CD4-positive, CD25-positive, alpha-beta regulatory T cell (primary cell): ENCODE results near the gene CELSR2. TPM values are rescaled to one million over a fixed set of nuclear protein-coding genes. Genes with fewer than 3 reads are reported as not detected.
"Not testable (repeated sequence)": the region's sequence is repeated elsewhere in the genome, so short reads cannot be mapped to it uniquely, and the experiment has no call there.

Source experiments
- ATAC-seq, 2 donors: fragments of 150-1000 bp; cut with Tn5 transposase; one replicate each; pipeline ENCODE4 v1.10.0; 2021; ENCODE audit warnings: low read depth in 2 of 2, moderate number of reproducible peaks in 2 of 2, moderate library complexity in 1 of 2
- DNase-seq, 3 donors: peaks; one replicate each; pipeline versions ENCODE4 v3.0.0 to v3.0.0-alpha.2; 2012 to 2022; ENCODE audit warnings: mixed read lengths in 1 of 3
- H3K27ac ChIP-seq: one replicate; pipeline ENCODE4 v1.7.0; 2013; ENCODE audit warnings: mild to moderate bottlenecking, low read length; ENCODE audit not compliant: insufficient read depth, poor library complexity, severe bottlenecking
- H3K27me3 ChIP-seq: one replicate; pipeline ENCODE4 v1.7.0; 2013; ENCODE audit warnings: low read length; ENCODE audit not compliant: control insufficient read depth, insufficient read depth
- H3K36me3 ChIP-seq: one replicate; pipeline ENCODE4 v1.7.0; 2013; ENCODE audit warnings: mild to moderate bottlenecking, low read length, moderate library complexity; ENCODE audit not compliant: control insufficient read depth, insufficient read depth
- H3K4me1 ChIP-seq: 2 replicates; pipeline ENCODE4 v1.7.0; 2013; ENCODE audit warnings: mild to moderate bottlenecking, low read length; ENCODE audit not compliant: insufficient read depth, control insufficient read depth, poor library complexity, severe bottlenecking
- H3K4me3 ChIP-seq: one replicate; pipeline ENCODE4 v1.7.0; 2013; ENCODE audit warnings: low read depth, mild to moderate bottlenecking, low read length, moderate library complexity
- H3K9me3 ChIP-seq, 2 experiments: 1 replicate in 1 of 2; 2 replicates in 1 of 2; pipeline ENCODE4 v1.7.0; 2013; ENCODE audit warnings: low read length in 2 of 2, mild to moderate bottlenecking in 1 of 2, moderate library complexity in 1 of 2; ENCODE audit not compliant: control insufficient read depth in 2 of 2
- H3K27ac Mint-ChIP-seq, 3 donors: one replicate each; pipeline ENCODE4 v1.8.0; 2020 to 2022; ENCODE audit warnings: mild to moderate bottlenecking in 3 of 3, mixed read lengths in 3 of 3, moderate library complexity in 2 of 3
- H3K27me3 Mint-ChIP-seq: one replicate; pipeline ENCODE4 v1.8.0; 2022; ENCODE audit warnings: mild to moderate bottlenecking, mixed read lengths
- H3K36me3 Mint-ChIP-seq: one replicate; pipeline ENCODE4 v1.8.0; 2020; ENCODE audit warnings: mixed read lengths
- H3K4me1 Mint-ChIP-seq, 4 donors: one replicate each; pipeline ENCODE4 v1.8.0; 2020 to 2022; ENCODE audit warnings: mixed read lengths in 4 of 4, mild to moderate bottlenecking in 1 of 4
- H3K4me3 Mint-ChIP-seq, 4 donors: one replicate each; pipeline ENCODE4 v1.8.0; 2020 to 2022; ENCODE audit warnings: mild to moderate bottlenecking in 4 of 4, mixed read lengths in 4 of 4, moderate library complexity in 3 of 4
- H3K9me3 Mint-ChIP-seq, 7 donors: one replicate each; pipeline ENCODE4 v1.8.0; 2020 to 2022; ENCODE audit warnings: mixed read lengths in 7 of 7, mild to moderate bottlenecking in 3 of 7, moderate library complexity in 2 of 7
- polyA plus RNA-seq, 4 donors: library from polyadenylated mRNA; unstranded; fragments of 300-500 nt; fragmentation: Illumina TruSeq; gene quantifications; one replicate each; pipeline ENCODE4 v1.2.3, GENCODE V29; 2021
- total RNA-seq: library from RNA; stranded (reverse); gene quantifications from one replicate; pipeline ENCODE4 v1.2.3, GENCODE V29; 2022

Gene CELSR2
- total and polyA plus RNA-seq, 5 donors from 2014 or later: 0.02 to 2.5 (median 0.14) TPM

DNA sequence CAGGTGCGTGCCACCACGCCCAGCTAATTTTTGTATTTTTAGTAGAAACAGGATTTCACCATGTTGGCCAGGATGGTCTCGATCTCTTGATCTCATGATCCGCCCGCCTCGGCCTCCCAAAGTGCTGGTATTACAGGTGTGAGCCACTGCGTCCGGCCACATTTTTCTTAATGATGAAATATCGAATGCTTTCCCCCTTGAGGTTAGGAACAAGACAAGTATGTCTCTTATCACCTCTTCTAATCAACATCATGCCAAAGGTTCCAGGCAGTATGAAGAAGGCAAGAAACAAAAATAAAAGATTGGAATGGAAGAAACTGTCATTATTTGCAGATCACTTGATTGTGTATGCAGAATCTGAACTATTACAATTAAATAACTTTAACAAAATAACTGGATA, 28.1 kb upstream of the CELSR2 start:
- DNase-seq, H3K27me3 Mint-ChIP-seq, H3K4me3 ChIP-seq, H3K9me3 Mint-ChIP-seq, H3K4me3 Mint-ChIP-seq, H3K27ac ChIP-seq, H3K9me3 ChIP-seq, H3K27me3 ChIP-seq, H3K27ac Mint-ChIP-seq, ATAC-seq: not testable (repeated sequence)
- Mint-ChIP-seq H3K36me3 (peaks cover 38% of the 10 kb centered on the region), H3K4me1 (peaks cover 38 to 64% (median 50%) of the 10 kb centered on the region in 4 donors)
- H3K4me1 ChIP-seq: peaks cover 10% of the 10 kb centered on the region
- H3K36me3 ChIP-seq: peaks cover 36% of the 10 kb centered on the region

DNA sequence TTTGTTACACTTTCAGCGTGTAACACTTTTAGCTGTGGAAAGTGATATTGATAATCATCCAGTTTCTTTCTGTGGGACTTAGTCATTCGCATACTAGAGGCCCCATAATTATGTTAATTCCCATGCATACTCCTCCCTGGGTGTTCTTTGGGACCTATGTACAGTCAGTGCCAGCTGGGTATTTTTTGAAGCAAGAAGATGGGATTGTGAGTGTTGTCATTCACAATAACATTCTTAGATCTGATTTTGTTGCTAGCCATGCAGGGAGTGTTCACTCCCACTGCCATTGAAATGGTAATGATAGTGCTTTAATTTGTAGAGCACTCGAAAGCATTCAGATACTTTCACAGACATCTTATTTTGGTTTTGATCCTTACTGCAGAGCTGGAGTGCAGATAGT, 24.0 kb upstream of the CELSR2 start:
- H3K36me3 ChIP-seq: peaks cover 63% of the 10 kb centered on the region
- Mint-ChIP-seq H3K27me3 (no peaks in the 10 kb centered on the region), H3K4me3 (peak overlapping the region in 1 of 4 donors; percentile 8), H3K27ac (peak overlapping the region in 1 of 3 donors; percentile 26), H3K36me3 (peaks cover 37% of the 10 kb centered on the region), H3K9me3 (no peaks in the 10 kb centered on the region), H3K4me1 (peaks cover 28 to 44% (median 31%) of the 10 kb centered on the region in 4 donors)
- ATAC-seq (no peak), DNase-seq (no peak)
- H3K4me3 ChIP-seq: no peak overlapping the region
- H3K9me3 ChIP-seq: no peaks in the 10 kb centered on the region
- H3K4me1 ChIP-seq: no peaks in the 10 kb centered on the region
- no peaks in the 10 kb centered on the region for H3K27me3 ChIP-seq
- H3K27ac ChIP-seq: no peak overlapping the region

DNA sequence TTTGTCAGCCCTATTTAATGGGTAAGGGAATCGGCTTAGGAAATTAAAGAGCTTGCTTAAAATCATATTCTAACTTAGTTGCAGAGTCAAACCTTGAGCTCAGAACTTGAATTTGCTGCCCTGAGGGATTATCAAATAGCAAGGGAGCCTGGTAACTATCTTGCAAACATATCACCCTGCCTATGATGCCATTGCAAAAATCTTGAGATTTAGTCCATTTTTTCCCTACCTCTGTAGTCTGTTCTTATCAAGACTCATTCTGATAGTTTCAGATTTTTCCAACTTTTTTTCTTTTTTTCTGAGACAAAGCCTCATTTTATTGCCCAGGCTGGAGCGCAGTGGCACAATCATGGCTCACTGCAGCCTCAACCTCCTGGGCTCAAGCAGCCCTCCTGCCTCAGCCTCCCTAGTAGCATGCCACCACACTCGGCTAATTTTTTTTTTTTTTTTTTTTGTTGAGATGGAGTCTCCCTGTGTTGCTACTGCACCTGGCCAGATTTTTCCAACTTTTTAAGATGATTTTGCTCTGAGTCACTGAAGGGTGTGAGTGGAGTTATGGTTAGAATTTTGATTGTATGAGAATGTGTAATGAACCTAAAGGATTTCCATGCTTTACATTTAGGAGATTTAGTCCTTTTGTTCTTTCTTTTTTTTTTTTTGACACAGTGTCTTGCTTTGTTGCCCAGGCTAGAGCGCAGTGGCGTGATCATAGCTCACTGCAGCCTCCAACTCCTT, 23.5 kb upstream of the CELSR2 start:
- Histone ChIP-seq H3K36me3 (peaks cover 67% of the 10 kb centered on the region), H3K4me3 (no peak overlapping the region), H3K4me1 (no peaks in the 10 kb centered on the region), H3K27me3 (no peaks in the 10 kb centered on the region), H3K9me3 (no peaks in the 10 kb centered on the region), H3K27ac (no peak overlapping the region)
- H3K4me1 Mint-ChIP-seq: peaks cover 25 to 41% (median 29%) of the 10 kb centered on the region in 4 donors
- H3K27ac Mint-ChIP-seq: peak overlapping the region in 2 of 3 donors; percentile 26 to 69
- ATAC-seq (no peak), DNase-seq (no peak)
- no peaks in the 10 kb centered on the region for H3K9me3 Mint-ChIP-seq
- peaks cover 39% of the 10 kb centered on the region for H3K36me3 Mint-ChIP-seq
- H3K4me3 Mint-ChIP-seq: no peak overlapping the region
- H3K27me3 Mint-ChIP-seq: no peaks in the 10 kb centered on the region

DNA sequence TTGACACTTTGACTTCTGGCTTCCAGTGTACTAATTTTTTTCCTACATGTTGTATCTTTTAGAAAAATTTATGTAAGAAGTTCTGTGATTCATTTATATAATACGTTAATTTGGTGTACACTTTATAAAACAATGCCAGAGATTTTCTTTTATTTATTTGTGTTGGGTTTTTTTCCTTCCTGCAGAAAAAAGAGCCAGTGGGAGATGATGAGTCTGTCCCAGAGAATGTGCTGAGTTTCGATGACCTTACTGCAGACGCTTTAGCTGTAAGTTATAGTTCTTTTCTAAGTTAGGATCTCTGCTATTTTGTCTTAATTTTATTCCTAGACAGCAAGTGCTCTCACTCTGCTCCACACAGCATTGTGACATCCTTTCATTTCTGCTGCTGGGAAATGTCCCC, 21.2 kb upstream of the CELSR2 start:
- Histone ChIP-seq H3K36me3 (peaks cover 80% of the 10 kb centered on the region), H3K4me3 (no peak overlapping the region), H3K27ac (no peak overlapping the region), H3K27me3 (no peaks in the 10 kb centered on the region), H3K4me1 (no peaks in the 10 kb centered on the region), H3K9me3 (no peaks in the 10 kb centered on the region)
- H3K27me3 Mint-ChIP-seq: no peaks in the 10 kb centered on the region
- DNase-seq (no peak), ATAC-seq (no peak)
- peaks cover 14 to 25% (median 17%) of the 10 kb centered on the region in 4 donors for H3K4me1 Mint-ChIP-seq
- H3K9me3 Mint-ChIP-seq: no peaks in the 10 kb centered on the region
- no peak overlapping the region for H3K4me3 Mint-ChIP-seq
- H3K36me3 Mint-ChIP-seq: peaks cover 37% of the 10 kb centered on the region
- peak overlapping the region in 1 of 3 donors; percentile 29 for H3K27ac Mint-ChIP-seq

DNA sequence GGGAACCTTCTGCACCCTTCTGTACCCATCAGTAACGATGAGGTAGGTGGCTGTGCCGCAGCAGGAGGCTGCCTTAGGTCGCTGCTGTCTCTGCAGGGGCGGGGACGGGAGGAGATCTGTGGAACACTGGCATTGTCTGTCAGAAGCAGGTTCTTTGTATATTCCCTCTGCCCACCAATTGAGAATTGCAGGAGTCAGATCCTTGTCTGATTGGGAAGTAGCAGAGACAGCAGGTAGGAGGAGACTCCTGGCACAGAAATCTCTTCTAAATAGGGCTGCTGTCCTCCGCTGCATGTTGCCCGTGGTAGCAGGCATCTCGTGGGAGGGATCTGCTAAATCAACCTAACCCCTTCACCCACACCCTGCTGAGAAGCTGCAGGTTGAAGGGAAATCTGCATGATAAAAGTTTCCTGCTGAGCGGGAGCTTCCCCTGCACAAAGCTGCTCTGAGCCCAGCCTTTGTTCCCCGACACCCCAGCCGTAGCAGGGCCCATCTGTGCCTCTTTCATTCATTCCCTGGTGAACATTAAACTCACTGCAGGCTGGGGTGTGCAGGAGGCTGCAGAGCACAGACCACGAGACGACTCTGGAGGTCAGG, 19.7 kb upstream of the CELSR2 start:
- peaks cover 6 to 18% (median 11%) of the 10 kb centered on the region in 4 donors for H3K4me1 Mint-ChIP-seq
- no peaks in the 10 kb centered on the region for H3K9me3 ChIP-seq
- H3K9me3 Mint-ChIP-seq: no peaks in the 10 kb centered on the region
- ATAC-seq (no peak), DNase-seq (no peak)
- H3K27ac ChIP-seq: no peak overlapping the region
- H3K36me3 Mint-ChIP-seq: peaks cover 42% of the 10 kb centered on the region
- no peak overlapping the region for H3K4me3 ChIP-seq
- H3K4me3 Mint-ChIP-seq: no peak overlapping the region
- H3K27me3 ChIP-seq: no peaks in the 10 kb centered on the region
- no peak overlapping the region for H3K27ac Mint-ChIP-seq
- no peaks in the 10 kb centered on the region for H3K27me3 Mint-ChIP-seq
- H3K4me1 ChIP-seq: no peaks in the 10 kb centered on the region
- H3K36me3 ChIP-seq: peaks cover 82% of the 10 kb centered on the region

DNA sequence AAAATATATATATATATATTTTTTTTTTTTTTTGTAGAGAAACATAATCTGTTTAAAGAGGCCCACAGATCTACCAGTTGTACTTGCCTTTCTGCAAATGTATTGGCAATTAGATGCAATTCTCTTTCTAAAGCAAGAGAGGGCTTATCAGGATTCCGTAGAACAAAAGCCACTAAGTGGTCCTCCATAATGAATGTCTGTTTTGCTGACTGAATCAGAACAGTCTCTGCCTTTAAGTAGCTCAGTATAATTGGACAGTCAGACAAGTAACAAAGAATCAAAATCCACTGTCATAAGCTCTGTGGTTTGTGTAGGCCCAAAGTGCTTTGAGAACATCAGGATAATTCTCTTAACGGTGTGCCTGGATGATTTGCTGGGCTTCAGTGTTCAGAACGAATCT, 18.3 kb upstream of the CELSR2 start:
- Mint-ChIP-seq H3K36me3 (peaks cover 45% of the 10 kb centered on the region), H3K4me1 (peaks cover 0 to 10% (median 3%) of the 10 kb centered on the region in 4 donors)

DNA sequence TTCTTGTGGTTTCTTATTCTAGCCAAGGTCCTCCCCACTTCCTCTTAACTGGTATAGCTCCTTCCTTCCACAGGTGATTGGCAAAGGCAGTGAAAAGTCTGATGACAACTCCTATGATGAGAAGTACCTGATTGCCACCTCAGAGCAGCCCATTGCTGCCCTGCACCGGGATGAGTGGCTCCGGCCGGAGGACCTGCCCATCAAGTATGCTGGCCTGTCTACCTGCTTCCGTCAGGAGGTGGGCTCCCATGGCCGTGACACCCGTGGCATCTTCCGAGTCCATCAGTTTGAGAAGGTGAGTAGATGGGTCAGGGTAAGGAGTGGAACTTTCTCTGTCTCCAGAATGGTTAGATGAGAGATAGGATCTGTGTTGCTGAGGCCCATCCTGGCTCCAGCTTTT, 14.2 kb upstream of the CELSR2 start:
- peaks cover 39% of the 10 kb centered on the region for H3K36me3 Mint-ChIP-seq

More for the DNA sequence above, 18.3 kb upstream of the CELSR2 start:
- Histone ChIP-seq H3K4me3 (no peak overlapping the region), H3K36me3 (peaks cover 82% of the 10 kb centered on the region), H3K27me3 (no peaks in the 10 kb centered on the region), H3K27ac (no peak overlapping the region), H3K4me1 (no peaks in the 10 kb centered on the region), H3K9me3 (no peaks in the 10 kb centered on the region)
- no peaks in the 10 kb centered on the region for H3K9me3 Mint-ChIP-seq
- no peak overlapping the region for H3K4me3 Mint-ChIP-seq
- no peak overlapping the region for H3K27ac Mint-ChIP-seq
- H3K27me3 Mint-ChIP-seq: no peaks in the 10 kb centered on the region
- ATAC-seq: no peak
- no peak for DNase-seq

More for the DNA sequence above, 14.2 kb upstream of the CELSR2 start:
- peaks cover 82% of the 10 kb centered on the region for H3K36me3 ChIP-seq
- H3K27ac ChIP-seq: no peak overlapping the region
- no peaks in the 10 kb centered on the region for H3K27me3 Mint-ChIP-seq
- ATAC-seq: no peak
- H3K9me3 ChIP-seq: no peaks in the 10 kb centered on the region
- H3K4me1 ChIP-seq: no peaks in the 10 kb centered on the region
- H3K4me3 Mint-ChIP-seq: no peak overlapping the region
- no peak for DNase-seq
- H3K27ac Mint-ChIP-seq: no peak overlapping the region
- H3K9me3 Mint-ChIP-seq: no peaks in the 10 kb centered on the region
- H3K27me3 ChIP-seq: no peaks in the 10 kb centered on the region
- H3K4me1 Mint-ChIP-seq: peaks cover 0 to 3% (median 1%) of the 10 kb centered on the region in 4 donors
- no peak overlapping the region for H3K4me3 ChIP-seq
